Ammon's horn (tissue), 1 donor: ENCODE measurements around the gene POU6F2.
"Not testable (repeated sequence)": the region's sequence is repeated elsewhere in the genome, so short reads cannot be mapped to it uniquely, and the experiment has no call there.

Experiments
- DNase-seq: peaks from one replicate; pipeline ENCODE4 v3.0.0-alpha.2; 2016; ENCODE audit warnings: low spot score

The POU6F2 gene, protein sequence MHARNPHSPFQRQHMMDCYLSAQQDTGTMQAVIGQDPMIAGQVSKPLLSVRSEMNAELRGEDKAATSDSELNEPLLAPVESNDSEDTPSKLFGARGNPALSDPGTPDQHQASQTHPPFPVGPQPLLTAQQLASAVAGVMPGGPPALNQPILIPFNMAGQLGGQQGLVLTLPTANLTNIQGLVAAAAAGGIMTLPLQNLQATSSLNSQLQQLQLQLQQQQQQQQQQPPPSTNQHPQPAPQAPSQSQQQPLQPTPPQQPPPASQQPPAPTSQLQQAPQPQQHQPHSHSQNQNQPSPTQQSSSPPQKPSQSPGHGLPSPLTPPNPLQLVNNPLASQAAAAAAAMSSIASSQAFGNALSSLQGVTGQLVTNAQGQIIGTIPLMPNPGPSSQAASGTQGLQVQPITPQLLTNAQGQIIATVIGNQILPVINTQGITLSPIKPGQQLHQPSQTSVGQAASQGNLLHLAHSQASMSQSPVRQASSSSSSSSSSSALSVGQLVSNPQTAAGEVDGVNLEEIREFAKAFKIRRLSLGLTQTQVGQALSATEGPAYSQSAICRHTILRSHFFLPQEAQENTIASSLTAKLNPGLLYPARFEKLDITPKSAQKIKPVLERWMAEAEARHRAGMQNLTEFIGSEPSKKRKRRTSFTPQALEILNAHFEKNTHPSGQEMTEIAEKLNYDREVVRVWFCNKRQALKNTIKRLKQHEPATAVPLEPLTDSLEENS

DNA sequence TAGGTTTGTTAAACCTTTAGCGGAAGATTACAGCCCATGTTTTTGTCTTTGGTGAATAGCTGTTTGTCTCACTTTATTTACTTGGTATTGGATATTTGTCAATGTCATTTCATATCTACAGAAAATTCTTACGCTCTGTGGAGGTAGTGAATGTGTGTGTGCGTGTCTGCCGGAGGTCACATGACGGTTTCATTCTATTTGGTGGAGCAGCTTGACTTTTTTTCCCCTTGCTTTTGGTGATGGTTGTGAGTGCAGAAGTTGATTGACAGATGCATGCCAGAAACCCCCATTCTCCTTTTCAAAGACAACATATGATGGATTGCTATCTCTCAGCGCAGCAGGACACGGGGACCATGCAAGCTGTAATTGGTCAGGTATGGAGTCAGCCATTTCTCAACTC, at the start of gene POU6F2:
Gene POU6F2 (plus strand): TSS at position 225 of the 400 bp plus-strand sequence. CDS start 45 bp downstream, at position 270.
- DNase-seq: no peak

DNA sequence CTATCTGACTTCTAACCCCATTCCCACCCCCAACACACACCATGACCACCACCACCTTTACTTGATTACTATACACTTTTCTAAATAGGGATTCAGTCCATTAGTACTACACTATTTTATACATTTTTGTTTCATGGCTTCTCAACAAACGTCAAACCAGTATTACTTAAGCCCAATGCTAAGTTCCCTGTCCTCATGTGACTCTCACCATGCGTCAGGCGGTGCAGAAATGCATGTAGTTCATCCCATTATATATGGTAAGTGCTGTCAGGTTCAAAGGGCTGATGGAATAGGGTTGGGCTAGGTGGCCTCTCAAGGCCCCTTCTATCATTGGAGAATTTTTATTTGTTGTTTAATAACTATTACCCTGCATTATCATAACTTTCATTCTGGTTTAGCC, 49.2 kb upstream of the POU6F2 start:
- DNase-seq: no peak

DNA sequence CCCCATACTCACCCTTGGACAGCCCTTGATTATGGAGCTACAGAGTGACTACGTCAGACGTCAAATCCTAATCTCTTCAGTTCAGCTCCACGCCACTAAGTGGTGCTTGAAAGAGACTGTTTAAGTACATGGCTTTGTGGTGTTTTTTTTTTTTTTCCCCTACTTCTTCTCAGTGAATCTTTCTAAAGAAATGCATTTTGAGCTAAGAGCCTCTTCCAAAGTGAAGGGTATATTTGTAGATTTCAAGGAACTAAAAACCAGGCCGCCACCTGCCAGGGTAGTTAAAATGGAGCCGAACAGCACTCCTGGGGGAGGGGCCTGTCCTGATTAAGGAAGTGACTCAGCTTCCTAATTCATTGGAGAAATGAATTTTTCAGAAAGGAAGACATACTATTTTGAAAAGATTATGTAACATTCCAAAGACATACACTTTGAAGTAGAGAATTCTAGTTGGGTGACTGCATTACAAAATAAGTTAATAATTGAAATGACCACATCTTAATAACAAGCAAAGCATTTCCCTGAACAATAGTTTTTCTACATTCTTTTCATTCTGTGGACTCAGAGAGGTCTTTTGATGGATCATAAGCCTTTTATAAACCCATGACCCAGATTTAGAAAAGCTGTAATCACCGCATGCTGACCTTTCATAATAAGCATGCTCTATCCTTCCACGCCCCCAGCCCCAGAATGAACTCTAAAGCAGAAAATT, 48.1 kb upstream of the POU6F2 start:
- DNase-seq: no peak

DNA sequence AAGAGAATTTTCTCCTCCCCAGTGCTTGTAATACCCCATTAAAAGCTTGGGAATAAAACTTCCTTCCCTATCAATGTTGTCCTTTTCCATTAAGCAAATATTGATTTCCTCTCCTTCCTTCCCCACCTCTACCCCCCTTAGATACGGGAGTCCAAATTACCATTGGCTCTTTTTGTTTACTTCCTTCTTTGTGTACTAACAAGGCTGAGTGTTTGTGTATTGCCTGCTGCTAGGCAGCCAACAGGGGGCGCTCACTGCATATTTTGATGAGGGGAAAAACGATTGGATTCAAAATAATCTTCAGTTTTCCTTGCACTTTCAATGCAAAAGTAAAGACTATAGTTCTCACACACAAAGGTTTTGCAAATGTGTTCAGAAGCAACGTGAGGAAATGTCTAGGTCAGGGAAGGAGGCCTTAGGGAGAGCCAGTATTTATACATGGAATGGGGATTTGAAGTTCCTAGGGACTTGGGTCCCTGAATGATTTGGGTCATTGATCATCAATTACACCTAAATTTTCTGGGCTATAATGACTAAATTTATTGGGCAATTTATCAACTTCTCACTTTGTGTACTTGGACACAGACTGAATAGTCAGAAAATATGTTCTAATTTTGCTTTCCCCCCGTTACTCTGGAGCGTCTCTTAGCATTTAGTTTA, 45.1 kb upstream of the POU6F2 start:
- peak; percentile 52 for DNase-seq

DNA sequence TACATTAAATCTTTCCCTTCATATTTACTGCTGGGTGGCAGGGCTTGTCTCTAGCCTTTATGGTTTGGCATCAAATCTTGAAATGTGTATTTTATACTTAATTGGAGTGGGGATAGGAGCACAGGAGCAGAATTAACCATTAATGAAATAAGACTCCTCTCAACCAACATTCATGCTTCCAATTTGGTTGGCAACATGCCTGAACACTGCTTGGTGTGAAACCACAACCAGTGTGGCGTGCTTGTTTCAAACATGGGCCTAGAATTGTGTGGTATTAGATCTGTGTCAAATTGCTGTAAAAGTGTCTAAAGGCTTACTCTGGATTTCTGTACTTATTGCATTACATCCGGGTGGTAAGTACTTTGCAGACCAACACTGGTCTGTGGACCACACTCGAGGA, 43.7 kb upstream of the POU6F2 start:
- DNase-seq: no peak

DNA sequence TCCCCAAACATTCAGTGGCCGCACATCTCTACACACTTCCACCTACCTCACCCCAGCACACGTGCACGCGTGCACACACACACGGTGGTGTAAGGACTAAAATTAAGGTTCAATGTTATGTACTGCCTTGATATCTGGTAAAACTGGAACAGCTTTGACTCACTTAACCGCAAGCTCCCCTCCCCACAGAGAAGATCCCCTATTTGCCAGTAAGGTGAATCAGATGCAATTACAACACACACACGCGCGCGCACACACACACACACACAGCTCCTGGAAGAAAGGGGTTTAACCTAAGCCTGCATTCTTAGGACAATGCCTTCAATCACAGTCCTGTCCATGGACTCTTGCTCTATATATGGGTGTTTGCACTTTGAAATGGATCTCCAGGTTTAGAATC, 43.2 kb upstream of the POU6F2 start:
- DNase-seq: no peak

DNA sequence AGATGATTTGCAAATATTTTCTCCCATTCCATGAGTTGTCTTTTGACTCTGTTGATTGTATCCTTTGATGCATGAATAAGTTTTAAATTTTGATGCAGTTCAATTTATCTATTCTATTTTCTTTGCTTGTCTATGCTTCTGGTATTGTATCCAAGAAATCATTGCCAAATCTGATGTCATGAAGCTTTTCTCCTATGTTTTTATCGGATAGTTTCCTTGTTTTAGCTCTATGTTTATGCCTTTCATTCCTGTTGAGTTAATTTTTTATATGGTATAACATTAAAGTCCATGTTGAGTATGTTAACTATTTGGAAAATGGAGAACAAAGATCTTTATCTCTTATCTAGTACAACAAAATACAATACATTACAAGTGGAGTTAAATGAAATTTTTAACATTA, 41.1 kb upstream of the POU6F2 start:
- DNase-seq: no peak

DNA sequence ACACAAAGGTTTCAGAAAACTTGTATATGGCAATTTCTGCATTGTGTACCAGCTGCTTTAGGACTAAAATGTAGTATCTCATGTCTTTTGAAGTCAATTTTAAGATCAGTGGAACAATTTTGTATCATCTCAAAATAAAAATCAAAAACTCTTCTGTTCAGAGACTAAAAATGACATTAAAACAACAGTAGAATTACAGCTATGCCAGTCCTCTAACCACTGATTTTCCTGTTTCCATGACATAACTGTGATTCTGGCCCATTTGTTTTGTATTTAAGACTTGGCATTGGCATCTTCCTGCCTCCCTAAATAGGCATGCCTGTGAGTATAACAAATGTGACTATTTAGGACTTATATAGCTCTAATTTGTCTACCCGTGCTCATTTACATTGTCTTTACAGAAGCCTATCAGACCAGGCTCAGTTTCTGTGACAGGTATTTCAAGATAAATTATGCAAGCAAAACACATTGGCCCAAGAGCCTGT, 39.7 kb upstream of the POU6F2 start:
- DNase-seq: no peak

DNA sequence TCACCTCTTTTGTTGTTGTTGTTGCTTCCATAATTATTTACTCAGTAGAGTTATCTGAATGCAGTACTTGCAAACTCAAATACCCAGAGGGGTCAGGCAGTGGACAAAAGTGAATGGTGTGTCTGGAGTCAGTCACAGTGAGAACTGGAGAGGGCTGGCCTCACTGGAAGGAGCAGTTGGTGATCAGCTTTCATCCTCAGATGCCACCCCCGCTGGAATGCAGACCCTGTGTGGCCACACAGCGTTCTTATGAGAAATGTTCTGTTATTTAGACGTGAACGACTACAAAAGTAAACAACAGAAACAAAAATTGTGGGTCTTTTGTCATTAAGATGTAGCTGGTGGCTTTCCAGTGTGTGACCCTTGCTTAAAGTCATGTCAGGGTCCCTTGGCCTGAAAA, 39.1 kb upstream of the POU6F2 start:
- no peak for DNase-seq

DNA sequence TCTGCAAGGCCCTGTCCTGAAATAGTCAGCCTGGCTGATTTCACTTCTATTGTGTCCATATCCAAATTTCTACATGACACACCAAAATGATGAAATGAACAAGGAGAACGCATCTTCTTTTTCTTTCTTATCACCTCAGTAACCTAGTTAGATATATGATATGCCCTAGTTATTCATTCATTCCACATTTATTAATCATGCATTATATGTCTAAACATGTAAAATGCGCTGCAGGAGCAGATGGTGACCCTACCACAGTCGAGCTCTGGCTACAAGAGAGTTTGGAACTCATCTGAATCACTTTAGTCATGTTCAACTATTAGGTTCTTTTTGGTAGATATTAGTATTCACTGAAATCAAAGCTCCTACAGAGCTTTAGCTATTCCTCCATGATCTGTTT, 36.9 kb upstream of the POU6F2 start:
- no peak for DNase-seq

DNA sequence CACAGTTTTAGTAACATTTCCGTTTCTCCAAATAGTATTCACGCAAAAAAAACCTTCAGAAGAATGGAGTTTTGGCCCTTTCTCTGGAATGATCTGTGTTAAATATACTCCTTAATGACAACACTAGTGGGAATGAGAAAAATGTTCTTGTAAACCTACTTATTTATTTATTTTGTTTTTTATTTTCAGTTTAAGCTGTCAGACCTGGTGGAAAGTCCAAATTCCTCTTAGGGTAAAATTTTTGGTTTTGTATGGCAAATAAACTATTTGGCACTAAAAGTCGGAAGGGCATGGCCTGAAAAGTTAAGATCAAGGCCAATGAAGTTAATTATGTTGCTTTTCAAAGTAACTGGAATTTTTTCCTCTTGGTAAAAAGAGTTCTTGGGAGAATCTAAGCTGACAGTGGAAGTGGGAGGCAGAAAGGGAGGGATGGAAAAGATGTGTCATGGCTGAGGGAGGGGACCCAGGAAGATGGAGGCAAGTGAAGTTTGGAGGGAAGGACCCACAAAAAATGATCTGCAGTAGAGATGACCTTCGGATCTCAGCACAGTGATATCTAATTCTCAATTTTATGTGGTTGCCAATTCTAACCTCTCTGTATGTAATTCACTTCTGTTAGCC, 35.2 kb upstream of the POU6F2 start:
- DNase-seq: no peak

DNA sequence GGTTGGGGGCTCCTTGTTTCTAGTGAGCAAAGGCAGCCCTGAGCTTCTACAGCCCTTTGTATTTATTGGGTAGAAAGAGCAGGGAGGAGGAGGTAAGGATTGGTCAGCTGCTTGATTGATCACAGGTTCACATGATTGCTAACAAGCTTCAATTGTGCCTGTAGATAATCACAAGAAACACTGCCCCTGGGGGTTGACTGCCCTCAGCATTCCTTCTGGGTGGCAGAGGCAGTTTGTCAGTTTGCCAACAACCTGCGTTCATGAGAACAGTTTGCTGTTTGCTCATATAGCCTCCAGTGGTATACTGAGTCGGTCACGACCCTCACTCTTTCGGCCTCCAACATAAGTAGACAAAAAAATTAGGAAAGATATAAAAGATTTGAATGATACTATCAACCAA, 30.2 kb upstream of the POU6F2 start:
- not testable (repeated sequence) for DNase-seq

DNA sequence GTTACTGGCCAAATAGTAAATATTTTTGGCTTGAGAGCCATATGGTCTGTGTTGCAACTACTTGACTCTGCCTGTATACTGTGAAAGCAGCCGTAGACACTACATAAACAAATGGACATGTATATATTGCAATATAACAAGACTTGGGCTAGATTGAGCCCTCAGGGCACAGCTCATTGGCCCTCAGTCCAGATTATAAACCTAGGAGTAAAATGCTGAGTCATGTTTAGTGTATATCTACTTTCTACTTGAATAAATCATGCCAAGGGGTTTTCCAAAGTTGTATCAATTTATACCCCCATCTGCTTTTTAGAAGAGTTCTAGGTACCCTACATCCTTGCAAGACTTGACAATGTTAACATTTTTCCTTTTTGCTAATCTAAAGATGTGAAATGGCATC, 27.4 kb upstream of the POU6F2 start:
- DNase-seq: no peak

DNA sequence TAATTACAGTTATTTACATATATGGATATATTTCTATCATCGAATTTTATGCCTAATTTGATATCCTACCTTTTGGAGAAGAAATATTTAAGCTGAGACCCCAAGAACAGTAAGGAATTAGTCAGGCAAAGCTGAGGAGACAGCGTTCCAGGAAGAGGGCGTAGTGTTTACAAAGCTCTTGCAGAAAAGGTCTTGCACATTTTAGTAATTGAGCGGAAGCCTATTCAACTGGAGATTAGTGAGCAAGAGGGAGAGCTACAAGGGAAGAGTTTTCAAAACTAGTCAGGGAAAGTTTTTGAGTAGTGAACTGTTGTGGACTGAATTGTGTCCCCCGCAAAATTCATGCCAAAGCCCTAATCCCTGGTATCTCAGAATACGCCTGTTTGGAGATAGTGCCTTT, 26.5 kb upstream of the POU6F2 start:
- DNase-seq: no peak

DNA sequence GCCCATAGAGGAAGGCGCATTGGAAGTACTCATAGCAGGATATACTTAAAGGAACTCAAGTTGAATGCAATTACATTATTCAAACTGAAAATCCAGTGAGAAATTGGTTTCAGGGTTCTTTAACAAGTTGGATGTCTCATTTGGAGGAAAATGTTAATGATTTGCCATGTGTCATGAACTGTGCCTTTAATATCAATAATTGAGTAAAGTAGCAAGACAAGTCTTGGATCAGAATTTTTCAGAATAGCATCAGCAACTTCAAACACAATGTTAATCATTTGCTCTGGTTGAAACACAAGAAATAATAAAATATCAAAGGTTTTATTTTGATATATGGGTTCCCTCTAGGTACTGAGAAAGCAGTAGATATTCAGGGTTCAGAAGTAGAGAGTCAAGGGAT, 24.5 kb upstream of the POU6F2 start:
- no peak for DNase-seq

DNA sequence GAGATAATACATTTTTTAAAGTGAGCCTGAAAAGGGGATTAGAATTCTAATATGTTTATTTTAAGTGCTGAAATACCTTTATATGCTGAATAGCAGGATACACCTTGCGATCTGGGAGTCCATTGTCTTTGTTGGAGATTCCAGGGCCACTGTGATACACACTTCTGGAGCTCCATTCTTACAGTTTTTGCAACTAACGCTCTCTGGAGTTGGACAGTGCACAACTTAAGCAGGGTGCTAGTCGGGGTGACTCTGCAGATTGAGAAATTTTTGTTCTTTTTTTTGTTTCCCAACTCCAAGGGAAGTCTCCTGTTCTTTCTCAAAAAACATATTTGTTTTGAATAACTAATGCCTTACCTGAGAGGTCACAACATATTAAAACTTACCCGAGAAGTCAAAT, 23.7 kb upstream of the POU6F2 start:
- no peak for DNase-seq

DNA sequence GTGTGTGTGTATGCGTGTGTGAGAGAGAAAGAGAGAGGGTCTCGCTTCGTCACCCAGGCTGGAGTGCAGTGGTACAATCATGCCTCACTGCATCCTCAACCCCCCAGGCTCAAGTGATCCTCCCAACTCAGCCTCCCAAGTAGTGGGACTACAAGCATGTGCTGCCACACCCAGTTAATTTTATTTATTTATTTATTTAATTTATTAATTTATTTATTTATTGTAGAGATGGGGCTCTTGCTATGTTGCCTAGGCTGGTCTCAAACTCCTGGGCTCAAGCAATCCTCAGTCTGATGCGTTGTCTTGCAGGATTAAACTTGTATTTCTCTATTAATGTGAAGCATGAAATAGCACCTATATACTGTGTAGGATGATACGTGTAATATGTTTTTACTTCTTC, 21.8 kb upstream of the POU6F2 start:
- DNase-seq: no peak

DNA sequence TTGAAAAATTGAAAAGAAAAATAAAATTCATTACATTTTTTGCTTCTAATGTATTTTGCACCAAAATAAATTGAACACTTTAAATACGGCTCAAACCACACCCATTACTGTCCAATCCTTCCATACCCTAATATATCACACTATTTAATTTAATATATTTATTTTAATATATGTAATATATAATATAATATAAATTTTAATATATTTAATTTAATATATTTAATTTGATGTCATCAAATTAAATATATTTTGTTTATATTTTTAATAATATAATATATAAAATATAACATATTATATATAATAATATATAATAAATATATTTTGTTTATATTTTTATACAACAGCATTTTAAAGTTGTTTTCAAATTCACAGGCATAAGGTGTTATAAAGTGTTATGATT, 15.7 kb upstream of the POU6F2 start:
- no peak for DNase-seq

DNA sequence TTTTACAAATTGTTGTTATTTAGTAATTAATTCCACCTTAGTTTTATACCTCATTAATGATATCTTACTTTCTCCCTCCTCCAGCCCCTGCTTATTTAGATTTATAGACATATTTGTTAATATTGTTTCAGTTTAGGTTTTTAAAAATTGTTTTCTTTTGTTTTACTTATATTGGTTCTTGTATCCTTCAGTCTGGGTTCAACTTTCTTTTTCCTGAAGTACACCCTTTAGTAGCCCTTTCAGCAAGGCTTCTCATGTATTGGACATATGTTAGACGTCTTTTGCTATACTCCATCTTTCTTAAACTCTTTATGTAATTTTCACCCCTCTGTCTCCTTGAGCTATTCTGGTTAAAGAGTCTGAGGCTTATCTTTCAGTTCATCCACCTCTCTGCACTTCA, 12.8 kb upstream of the POU6F2 start:
- DNase-seq: no peak

DNA sequence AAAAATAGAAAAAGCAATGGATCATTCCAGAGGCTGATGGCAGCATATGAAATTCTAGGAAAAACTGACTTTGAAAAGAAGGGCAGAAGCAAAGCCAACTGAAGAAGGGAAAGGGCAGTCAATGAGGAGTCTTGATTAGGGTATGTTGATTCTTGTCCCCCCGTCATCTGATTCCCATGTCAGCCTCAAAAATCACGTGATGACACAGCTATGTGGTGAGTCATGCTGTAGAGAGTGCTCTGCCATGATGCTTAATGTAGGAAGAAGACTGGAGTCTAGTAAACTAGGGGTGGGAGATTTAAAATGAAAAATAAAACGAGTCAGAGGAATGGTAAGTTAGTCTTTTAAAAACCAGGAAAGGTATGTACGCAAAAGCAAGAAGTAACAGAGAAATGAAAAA, 3.9 kb upstream of the POU6F2 start:
- DNase-seq: no peak

DNA sequence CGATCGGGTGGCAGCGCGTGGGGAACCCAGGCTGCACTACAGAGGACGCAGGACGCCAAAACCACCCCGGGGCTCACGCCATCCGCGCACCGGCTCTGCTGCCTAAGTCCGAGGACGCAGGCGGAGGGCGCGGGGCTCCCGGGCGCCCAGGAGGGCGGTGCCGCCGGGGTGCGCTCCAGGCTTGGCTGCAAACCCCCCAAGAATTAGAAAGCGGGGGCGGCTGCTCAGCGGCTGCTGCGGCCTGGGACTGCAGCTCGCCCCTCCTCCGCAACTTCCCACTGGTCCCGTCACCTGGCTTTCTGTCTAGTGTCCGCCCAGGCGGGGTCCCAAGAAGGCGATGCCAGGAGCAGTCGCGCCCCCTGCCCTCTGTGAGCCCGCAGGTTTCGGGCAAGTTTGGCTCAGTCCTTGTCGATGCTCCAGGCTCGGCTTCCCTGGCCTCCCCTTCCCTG, 1.7 kb upstream of the POU6F2 start:
- no peak for DNase-seq

DNA sequence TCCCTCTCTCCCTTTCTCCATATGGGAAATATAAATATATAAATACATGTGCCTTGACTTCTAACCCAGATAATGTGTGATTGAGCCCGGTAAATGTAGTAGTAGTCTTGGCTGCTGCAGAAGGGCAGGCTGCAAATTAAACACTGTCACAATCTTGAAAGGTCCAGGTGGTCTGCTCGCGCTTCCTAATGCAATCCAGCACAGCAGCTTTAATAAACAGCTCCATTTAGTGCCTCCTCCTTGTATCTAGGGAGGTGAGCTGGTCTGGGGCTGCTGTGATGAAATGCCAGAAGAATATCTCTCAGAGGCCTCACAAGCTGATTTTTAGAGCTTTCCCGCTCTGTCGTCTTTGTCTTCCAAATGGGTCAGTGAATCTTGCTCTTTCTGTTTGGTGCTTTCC, 782 bp downstream of the POU6F2 start:
- DNase-seq: no peak
